ENCODE data around the gene GIT2.

The GIT2 gene

DNA sequence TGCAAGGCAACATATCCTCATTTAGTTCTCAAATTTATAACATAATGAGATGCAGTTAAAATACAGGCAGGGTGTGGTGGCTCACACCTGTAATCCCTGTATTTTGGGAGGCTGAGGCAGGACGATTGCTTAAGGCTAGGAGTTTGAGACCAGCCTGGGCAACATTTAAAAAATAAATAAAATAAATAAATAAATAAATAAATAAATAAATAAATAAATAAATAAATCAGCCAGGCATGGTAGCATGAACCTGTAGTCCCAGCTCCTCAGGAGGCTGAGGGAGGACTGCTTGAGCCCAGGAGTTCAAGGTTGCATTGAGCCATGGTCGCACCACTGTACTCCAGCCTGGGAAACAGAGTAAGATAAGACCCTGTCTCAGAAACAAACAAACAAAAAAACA is 56.7 kb downstream of the GIT2 start:
- Histone ChIP-seq H3K36me3 (ENCODE audit: insufficient read depth) (no peaks in the 10 kb centered on the region), H3K4me3 (IDR thresholded peaks at IDR 0.05; ENCODE audit: insufficient read depth, low read depth, low read length) (no peak overlapping the region), H3K27me3 (ENCODE audit: insufficient read depth, low read depth) (no peaks in the 10 kb centered on the region), H3K9ac (no peak overlapping the region), H3K27ac (no peak overlapping the region), H3K4me1 (ENCODE audit: low read depth, poor library complexity, severe bottlenecking) (no peaks in the 10 kb centered on the region), H3K79me2 (ENCODE audit: insufficient read depth, low read depth) (no peaks in the 10 kb centered on the region), H4K20me1 (ENCODE audit: insufficient read depth) (no peaks in the 10 kb centered on the region), H2AFZ (ENCODE audit: low read depth) (no peak overlapping the region), H3K4me2 (no peak overlapping the region)
- no peak for TF ChIP-seq CTCF (conservative IDR thresholded peaks at IDR 0.05; ENCODE audit: low read depth, low read length)

DNA sequence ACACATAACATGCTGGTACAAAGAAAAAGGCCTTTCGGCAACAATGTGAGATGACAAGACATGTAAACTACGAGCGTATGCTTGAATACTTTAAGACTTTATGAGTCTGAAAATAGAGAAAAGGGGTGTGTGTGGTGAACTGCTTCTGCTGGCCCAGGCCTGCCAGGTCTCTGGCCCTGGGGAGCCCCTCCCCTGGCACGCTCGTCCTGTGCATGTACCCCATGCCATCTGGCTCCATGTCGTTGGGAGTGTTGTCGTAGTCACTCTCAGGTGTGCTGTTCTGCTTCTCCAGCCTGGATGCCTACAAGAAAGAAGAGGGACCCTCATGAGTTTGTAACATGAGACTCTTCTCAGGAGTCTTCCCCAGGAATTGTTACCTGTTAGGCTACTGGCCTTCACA is 57.2 kb downstream of the GIT2 start:
- Histone ChIP-seq H3K27ac (no peak overlapping the region), H3K27me3 (ENCODE audit: insufficient read depth, low read depth) (no peaks in the 10 kb centered on the region), H2AFZ (ENCODE audit: low read depth) (no peak overlapping the region), H3K36me3 (ENCODE audit: insufficient read depth) (no peaks in the 10 kb centered on the region), H3K9ac (no peak overlapping the region), H3K4me2 (no peak overlapping the region), H4K20me1 (ENCODE audit: insufficient read depth) (no peaks in the 10 kb centered on the region), H3K79me2 (ENCODE audit: insufficient read depth, low read depth) (no peaks in the 10 kb centered on the region), H3K4me3 (IDR thresholded peaks at IDR 0.05; ENCODE audit: insufficient read depth, low read depth, low read length) (no peak overlapping the region), H3K4me1 (ENCODE audit: low read depth, poor library complexity, severe bottlenecking) (no peaks in the 10 kb centered on the region)
- no peak for TF ChIP-seq CTCF (conservative IDR thresholded peaks at IDR 0.05; ENCODE audit: low read depth, low read length)

DNA sequence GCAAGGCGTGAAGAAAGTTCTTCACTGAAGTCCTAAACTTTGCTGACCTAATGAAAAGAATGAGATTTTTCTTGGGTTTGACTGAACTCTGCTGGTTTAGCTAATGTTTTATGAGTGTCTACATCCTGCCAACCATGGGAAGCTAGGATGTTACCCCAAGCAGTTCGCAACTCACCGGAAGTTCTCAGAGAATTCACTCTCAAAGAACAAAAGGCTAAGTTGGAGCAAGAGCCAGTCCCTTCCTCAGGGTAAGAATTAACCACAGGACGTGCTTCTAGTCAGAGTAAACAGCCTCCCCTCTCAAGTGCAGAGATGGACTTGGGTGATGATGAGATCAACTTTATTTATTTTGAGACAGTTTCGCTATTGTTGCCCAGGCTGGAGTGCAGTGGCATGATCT is 58.8 kb downstream of the GIT2 start:
- Histone ChIP-seq H2AFZ (ENCODE audit: low read depth) (no peak overlapping the region), H3K4me3 (IDR thresholded peaks at IDR 0.05; ENCODE audit: insufficient read depth, low read depth, low read length) (no peak overlapping the region), H3K4me1 (ENCODE audit: low read depth, poor library complexity, severe bottlenecking) (no peaks in the 10 kb centered on the region), H3K4me2 (no peak overlapping the region), H3K79me2 (ENCODE audit: insufficient read depth, low read depth) (no peaks in the 10 kb centered on the region), H3K36me3 (ENCODE audit: insufficient read depth) (no peaks in the 10 kb centered on the region), H3K27ac (no peak overlapping the region), H3K9ac (no peak overlapping the region), H4K20me1 (ENCODE audit: insufficient read depth) (no peaks in the 10 kb centered on the region), H3K27me3 (ENCODE audit: insufficient read depth, low read depth) (no peaks in the 10 kb centered on the region)
- TF ChIP-seq CTCF (conservative IDR thresholded peaks at IDR 0.05; ENCODE audit: low read depth, low read length): no peak

- H2AFZ ChIP-seq (ENCODE audit: low read depth): no peak overlapping the region
- no peak overlapping the region for H3K27ac ChIP-seq
- no peak for TF ChIP-seq CTCF (conservative IDR thresholded peaks at IDR 0.05; ENCODE audit: low read depth, low read length)
- no peak overlapping the region for H3K4me2 ChIP-seq
- no peak overlapping the region for H3K9ac ChIP-seq
- no peak overlapping the region for H3K4me3 ChIP-seq (IDR thresholded peaks at IDR 0.05; ENCODE audit: insufficient read depth, low read depth, low read length)
- H4K20me1 ChIP-seq (ENCODE audit: insufficient read depth): no peaks in the 10 kb centered on the region
- H3K27me3 ChIP-seq (ENCODE audit: insufficient read depth, low read depth): no peaks in the 10 kb centered on the region
- no peaks in the 10 kb centered on the region for H3K36me3 ChIP-seq (ENCODE audit: insufficient read depth)
- H3K79me2 ChIP-seq (ENCODE audit: insufficient read depth, low read depth): no peaks in the 10 kb centered on the region
- H3K4me1 ChIP-seq (ENCODE audit: low read depth, poor library complexity, severe bottlenecking): no peaks in the 10 kb centered on the region
These were observed 62.1 kb downstream of the GIT2 start for GRCh38 chr12:109934026-109934425.
